Activated CD8-positive, alpha-beta memory T cell treated with anti-CD3 and anti-CD28 coated beads, Interleukin-2, amount 50 U/mL, for 24 hours (primary cell): ENCODE measurements around the gene NCOR1.
"Not testable (repeated sequence)": the region's sequence is repeated elsewhere in the genome, so short reads cannot be mapped to it uniquely, and the experiment has no call there.

Experiments used
- DNase-seq: peaks from one replicate; pipeline ENCODE4 v3.0.0-alpha.2; 2020; ENCODE audit errors: extremely low read depth

NCOR1 gene

GRCh38 chr17:16091773-16092172 lies 123.6 kb downstream of the NCOR1 start:
- no peak for DNase-seq

DNA sequence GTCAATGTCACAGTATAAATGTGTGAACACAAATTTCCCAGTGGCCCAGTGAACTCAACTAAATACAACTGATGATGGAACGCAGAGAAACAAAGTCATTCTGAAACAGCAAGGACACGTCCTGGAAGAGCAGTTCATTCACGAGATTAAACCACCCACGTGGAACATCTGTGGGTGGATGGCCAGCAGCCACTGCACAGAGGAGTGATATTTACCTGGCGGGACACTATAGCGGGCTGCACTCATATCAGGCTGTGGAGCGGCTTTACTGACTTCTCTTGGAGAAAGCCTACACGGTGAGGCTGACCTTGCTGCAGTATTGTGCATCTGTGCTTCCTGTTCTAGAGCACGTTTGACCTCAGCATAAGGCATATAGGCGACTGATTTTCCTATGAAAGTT lies 128.4 kb downstream of the NCOR1 start:
- no peak for DNase-seq

DNA sequence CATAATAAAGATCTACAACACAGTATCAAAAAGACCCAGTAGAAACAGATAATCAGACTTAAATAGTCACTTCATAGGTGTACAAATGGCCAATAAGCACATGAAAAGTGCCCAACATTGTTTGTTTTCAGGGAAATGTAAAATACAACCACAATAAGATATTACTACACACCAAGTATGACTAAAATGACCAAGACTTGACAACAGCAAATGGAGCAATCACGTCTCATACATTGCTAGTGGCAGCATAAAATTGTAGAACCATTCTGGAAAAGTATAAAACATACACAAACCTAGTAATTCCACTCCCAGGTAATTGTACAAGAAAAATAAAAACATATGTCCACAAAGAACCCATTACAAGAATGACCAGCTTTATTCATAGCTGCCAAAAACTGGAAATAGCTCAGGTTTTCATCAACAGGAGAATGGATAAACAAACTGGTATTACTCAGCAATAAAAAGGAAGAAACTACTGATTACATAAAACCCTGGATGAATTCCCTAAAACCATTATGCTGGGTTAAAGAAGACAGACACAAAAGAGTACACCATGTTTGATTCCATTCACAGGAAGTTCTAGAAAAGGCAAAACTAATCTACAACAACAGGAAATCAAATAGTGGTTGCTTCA lies 130.2 kb downstream of the NCOR1 start:
- DNase-seq, result no peak

DNA sequence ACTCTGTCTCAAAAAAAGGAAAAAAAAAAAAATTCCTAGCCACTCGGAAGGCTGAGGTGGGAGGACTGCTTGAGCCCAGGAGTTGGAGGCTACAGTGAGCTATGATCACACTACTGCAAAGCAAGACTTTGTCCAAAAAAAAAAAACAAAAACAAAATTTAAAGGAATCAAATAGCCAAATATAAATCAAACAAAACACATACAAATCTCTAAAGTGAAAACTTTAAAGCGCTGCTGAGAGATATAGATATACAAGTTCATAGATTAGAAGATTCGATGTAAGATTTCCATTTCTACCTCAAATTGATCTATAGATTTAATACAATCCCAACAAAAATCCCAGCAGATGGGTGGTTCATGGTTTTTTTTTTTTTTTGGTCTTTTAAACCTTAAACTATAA lies 132.1 kb downstream of the NCOR1 start:
- DNase-seq, result no peak

DNA sequence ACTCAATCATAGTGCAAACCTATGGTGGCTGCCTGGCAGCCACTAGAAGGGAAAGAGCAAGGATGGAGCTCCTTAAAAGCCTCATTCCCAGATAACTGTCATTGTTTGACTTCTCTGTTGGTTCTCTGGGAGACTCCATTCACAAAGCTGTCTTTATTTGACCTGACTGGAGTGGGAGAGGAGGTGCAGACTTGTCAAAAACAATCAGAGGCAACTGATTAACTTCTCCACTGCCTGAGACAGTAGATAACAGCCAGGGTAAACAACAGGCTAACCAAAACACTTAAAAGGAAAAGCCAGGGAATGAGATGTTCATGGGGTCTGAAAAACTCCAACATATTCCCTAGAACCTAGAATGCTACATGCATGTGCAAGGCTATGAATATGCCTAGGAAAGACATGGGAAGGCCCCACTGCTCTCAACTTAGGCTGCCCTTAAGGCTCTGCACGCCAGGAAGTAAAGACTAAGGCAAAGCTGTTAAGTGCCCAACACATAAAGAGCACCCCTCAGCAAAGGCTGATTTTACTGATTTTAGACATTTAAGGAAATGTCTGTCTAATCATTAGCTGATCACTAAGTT lies 133.7 kb downstream of the NCOR1 start:
- DNase-seq, result no peak

DNA sequence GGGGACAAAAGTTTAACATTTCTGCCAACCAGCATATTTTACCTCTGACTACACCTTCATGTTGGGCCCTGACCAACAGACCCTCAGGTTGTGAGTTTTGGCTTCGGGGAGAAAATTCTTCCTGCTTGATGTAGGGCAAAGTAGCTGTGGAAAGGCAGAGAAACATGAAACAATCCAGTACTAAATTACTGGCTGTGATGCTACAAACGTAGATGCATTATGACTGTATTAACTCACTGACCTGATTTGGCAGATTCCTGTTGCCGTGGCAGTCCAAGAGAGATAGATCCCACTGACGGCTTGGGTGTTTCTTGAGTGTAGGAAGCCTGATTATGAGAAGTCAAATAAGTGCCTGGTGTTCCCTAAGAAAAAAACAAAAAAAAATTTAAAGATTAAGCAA lies 135.0 kb downstream of the NCOR1 start:
- no peak for DNase-seq

GRCh38 chr17:16075949-16076348 lies 139.4 kb downstream of the NCOR1 start:
- DNase-seq, result no peak

DNA sequence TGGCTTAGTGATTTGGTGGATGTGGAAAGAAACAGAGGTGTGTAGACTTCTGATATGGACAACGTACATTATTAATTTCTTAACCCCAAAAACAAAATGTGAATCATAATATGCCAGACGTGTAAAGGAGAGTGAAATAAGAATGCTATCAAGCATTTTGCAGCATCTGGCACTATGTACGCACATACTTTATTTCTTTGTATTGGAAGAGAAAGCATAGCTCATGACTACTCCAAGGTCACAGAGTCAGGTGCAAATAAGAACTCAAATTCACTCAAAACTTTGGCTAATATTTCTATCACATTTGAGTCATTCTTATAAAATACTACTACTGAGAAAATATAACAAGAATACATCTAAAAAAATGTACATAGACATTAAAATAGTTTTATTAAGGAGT lies 140.9 kb downstream of the NCOR1 start:
- no peak for DNase-seq

- no peak for DNase-seq
These were observed 141.5 kb downstream of the NCOR1 start for GRCh38 chr17:16073845-16074244.

- DNase-seq, result no peak
These were observed 143.3 kb downstream of the NCOR1 start for GRCh38 chr17:16072031-16072430.

DNA sequence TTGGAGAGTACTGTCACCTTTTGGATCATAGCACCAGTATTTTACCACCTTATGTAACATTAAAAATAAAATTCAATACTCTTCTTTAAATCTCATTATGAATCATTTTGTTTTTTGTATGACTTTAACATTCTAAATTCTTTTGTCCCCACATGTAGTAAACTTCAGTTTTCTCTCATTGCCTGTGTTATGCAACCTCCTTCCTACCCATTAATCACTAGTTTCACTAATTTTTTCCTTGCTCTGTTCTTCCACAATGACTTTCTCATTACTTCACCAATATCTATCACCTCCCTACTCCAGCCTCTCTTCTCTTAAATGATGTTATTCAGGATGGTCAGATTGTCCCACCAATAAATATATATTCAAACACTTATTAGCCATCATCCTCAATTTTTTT lies 147.0 kb downstream of the NCOR1 start:
- no peak for DNase-seq

DNA sequence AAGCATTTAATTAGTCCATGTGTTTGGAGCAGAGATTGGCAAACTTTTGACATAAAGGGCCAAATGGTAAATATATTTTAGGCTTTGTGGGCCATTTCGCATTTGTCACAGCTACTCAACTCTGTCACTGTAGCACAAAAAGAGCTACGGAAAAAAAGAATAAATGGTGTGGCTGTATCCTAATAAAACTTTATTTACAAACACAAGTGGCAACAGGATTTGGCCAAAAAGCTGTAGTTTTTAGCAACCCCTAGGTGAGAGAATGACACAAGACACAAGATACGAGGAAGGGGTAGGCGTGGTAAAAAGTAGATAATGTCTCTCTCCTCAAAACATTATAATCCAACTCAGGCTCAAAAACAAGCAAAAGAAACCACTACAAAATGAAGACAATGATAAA lies 149.2 kb downstream of the NCOR1 start:
- DNase-seq, result no peak

DNA sequence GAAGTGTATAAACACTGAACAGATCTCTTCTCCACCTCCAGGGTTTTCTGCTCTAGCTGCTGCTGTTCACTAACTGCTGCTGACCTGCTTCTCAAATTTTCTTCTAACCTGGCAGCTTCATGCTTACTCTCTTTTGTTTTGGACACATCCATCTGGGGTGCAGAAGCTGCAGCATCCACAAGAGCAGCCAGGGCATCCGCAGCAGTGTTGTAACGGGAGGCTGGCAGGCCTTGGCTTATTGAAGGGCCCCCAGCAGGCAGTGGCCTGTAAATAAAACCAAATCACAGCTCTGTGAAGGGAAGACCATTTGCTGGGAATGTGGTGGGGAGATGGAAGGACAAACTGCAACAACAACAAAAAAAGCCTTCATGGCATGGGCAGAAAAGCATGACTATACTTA lies 153.7 kb downstream of the NCOR1 start:
- no peak for DNase-seq

GRCh38 chr17:16055139-16055538 lies 160.2 kb downstream of the NCOR1 start:
- DNase-seq, result not testable (repeated sequence)

DNA sequence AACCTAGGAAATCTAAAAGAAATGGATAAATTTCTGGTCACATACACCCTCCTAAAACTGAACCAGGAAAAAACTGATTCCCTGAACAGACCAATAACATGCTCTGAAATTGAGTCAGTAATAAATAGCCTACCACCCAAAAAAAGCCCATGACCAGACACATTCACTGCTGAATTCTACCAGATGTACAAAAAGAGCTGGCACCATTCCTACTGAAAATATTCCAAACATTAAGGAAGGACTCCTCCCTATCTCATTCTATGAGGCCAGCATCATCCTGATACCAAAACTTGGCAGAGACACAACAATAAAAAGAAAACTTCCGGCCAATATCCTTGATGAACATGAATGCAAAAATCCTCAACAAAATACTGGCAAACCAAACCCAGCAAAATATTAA lies 162.8 kb downstream of the NCOR1 start:
- DNase-seq, result no peak

- no peak for DNase-seq
These were observed 164.5 kb downstream of the NCOR1 start for GRCh38 chr17:16050844-16051243.

- DNase-seq, result no peak
These were observed 166.4 kb downstream of the NCOR1 start for GRCh38 chr17:16048811-16049449.

DNA sequence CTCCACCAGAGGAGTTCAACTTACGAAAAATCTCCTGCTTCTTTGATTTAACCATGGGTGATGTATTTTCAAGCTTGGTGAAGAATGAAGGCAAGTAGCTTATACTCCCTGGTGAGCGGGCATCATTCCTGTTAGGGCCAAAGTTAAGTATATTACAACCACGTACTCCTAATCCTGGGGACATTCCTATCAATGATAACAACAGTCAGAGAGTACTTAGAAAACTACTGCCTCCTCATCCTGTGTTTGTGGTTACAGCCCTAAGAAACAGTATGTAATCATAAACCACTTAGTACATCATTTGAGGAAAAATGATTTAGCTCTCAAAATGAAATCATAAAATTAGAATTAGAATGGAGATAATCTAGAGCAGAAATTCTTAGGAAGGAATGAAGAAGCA lies 168.4 kb downstream of the NCOR1 start:
- no peak for DNase-seq

DNA sequence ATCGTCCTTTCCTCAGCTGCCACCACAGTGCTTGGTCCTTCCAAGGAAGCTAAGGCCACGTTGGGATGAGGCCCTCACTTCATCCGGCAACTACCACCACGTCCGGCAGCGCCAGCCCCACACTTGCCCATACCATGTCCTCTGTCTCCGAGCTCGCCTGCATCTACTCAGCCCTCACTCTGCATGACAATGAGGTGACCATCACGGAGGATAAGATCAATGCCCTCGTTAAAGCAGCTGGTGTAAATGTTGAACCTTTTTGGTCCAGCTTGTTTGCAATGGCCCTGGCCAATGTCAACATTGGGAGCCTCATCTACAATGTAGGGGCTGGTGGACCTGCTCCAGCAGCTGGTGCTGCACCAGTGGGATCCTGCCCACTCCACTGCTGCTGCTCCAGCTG lies 170.8 kb downstream of the NCOR1 start:
- DNase-seq, result no peak

DNA sequence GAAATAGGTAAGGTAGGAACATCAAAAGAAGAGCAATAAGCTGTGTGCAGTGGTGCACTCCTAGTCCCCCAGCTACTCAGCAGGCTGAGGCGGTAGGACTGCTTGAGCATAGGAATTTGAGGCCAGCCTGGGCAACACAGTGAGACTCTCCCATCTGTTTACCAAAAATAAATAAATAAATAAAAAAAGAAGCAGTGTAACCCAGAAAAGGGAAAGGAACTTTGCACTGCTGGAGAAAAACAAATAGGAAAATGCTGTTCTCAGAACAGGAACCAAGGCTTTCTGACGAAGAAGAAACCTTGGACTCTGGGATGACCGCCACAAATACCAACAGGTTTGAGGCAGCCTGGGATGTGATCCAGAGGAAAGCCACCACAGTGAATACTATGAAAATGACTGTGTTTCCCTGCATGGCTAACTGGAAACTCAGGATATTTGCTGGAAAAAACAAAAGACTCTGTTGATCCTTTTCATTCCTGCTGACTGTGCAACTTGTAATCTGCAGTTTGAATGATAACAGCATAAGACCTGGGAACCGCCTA lies 174.6 kb downstream of the NCOR1 start:
- no peak for DNase-seq

GRCh38 chr17:16037636-16038035 lies 177.7 kb downstream of the NCOR1 start:
- no peak for DNase-seq

DNA sequence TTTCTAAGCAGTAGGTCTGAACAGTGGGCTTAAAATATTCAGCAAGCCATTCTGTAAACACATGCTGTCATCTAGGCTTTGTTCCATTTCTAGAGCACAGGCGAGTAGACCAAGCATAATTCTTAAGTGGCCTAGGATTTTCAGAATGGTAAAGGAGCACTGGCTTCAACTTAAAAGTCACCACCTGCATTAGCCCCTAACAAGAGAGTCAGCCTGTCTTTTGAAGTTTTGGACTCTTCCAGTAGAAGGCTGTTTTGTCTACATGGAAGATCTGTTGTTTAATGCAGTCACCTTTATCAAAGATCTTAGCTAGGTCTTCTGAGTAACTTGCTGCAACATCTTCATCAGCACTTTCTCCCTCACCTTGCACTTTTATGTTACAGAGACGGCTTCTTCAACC lies 179.1 kb downstream of the NCOR1 start:
- DNase-seq, result no peak

DNA sequence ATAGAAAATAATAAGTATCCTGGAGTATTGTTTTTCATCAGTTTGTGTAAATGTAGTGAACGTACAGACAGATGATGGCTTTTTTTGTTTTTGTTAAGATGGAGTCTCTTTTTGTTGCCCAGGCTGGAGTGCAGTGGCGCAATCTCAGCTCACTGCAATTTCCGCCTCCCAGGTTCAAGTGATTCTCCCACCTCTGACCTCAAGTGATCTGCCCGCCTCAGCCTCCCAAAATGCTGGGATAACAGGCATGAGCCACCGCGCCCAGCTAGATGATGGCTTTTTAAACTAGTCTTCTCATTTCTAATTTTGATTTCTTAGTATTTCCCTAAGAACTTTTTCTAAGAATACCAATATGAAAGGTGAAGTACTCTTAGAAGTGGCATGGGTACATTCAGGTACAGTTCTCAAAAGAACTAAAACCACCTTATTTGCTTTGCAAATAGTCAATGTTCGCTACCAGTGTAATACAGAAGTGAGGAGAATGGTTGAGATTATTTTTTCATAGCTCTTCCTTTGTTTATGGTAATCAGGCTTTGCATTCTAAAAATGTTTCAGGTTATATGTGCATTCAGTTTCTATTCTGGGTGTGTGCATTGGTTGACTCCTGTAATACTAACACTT lies 181.5 kb downstream of the NCOR1 start:
- no peak for DNase-seq
